DND-41 (cell line): ENCODE results near the gene PIN1.

ENCODE experiments used
- ATAC-seq: fragments of 200-7000 bp; cut with Tn5 transposase; 3 replicates; pipeline ENCODE4 v1.9.1; 2021; ENCODE audit warnings: low read depth; ENCODE audit not compliant: insufficient read depth
- DNase-seq: peaks from one replicate; pipeline ENCODE4 v3.0.0-alpha.2; 2020
- H2AFZ ChIP-seq: 2 replicates; pipeline ENCODE4 v1.6.0; 2012; ENCODE audit warnings: low read depth, low read length
- H3K27ac ChIP-seq: 2 replicates; pipeline ENCODE4 v1.5.1; 2012; ENCODE audit warnings: low read length, inconsistent platforms
- H3K27me3 ChIP-seq: fragments of 200-600 bp; sonication (generic); 2 replicates; pipeline ENCODE4 v1.6.0; 2012; ENCODE audit warnings: low read length, mild to moderate bottlenecking, inconsistent platforms; ENCODE audit not compliant: insufficient read depth, poor library complexity
- H3K36me3 ChIP-seq: 2 replicates; pipeline ENCODE4 v1.5.1; 2012; ENCODE audit warnings: low read length, inconsistent platforms; ENCODE audit not compliant: insufficient read depth
- H3K4me1 ChIP-seq: 2 replicates; pipeline ENCODE4 v1.5.1; 2012; ENCODE audit warnings: mild to moderate bottlenecking, low read length; ENCODE audit not compliant: insufficient read depth
- H3K4me2 ChIP-seq: 2 replicates; pipeline ENCODE4 v1.6.0; 2012; ENCODE audit warnings: mild to moderate bottlenecking, moderate library complexity, low read length, inconsistent platforms; ENCODE audit not compliant: insufficient read depth
- H3K4me3 ChIP-seq, 2 experiments: fragments of 200-600 bp in 1 of 2; shearing (Covaris generic) in 1 of 2; 2 replicates each; pipeline ENCODE4 v1.5.1; 2012 to 2016; ENCODE audit warnings: inconsistent platforms in 2 of 2, low read length in 2 of 2, mild to moderate bottlenecking in 2 of 2, low read depth in 1 of 2, moderate library complexity in 1 of 2
- H3K79me2 ChIP-seq: 2 replicates; pipeline ENCODE4 v1.6.0; 2012; ENCODE audit warnings: low read length, inconsistent platforms; ENCODE audit not compliant: insufficient read depth
- H3K9ac ChIP-seq: 2 replicates; pipeline ENCODE4 v1.6.0; 2012; ENCODE audit warnings: low read depth, mild to moderate bottlenecking, inconsistent platforms, low read length, moderate library complexity
- H3K9me3 ChIP-seq: 2 replicates; pipeline ENCODE4 v1.5.1; 2012; ENCODE audit warnings: low read length, moderate library complexity, mild to moderate bottlenecking, inconsistent platforms; ENCODE audit not compliant: insufficient read depth, severe bottlenecking
- H4K20me1 ChIP-seq: 2 replicates; pipeline ENCODE4 v1.6.0; 2012; ENCODE audit warnings: low read length; ENCODE audit not compliant: insufficient read depth
- EZH2 ChIP-seq: IDR thresholded peaks from 3 replicates; pipeline ENCODE4 v1.6.1; 2012; ENCODE audit warnings: borderline replicate concordance, low read depth, mild to moderate bottlenecking, moderate library complexity, low read length, inconsistent platforms; ENCODE audit not compliant: severe bottlenecking
- TF ChIP-seq, protein P1 (sequence below): IDR thresholded peaks from 2 replicates; pipeline ENCODE4 v1.5.1; 2012; ENCODE audit warnings: borderline replicate concordance, low read length, moderate library complexity, mild to moderate bottlenecking; ENCODE audit not compliant: poor library complexity, severe bottlenecking; ENCODE audit errors: extremely low read depth

Gene PIN1

DNA sequence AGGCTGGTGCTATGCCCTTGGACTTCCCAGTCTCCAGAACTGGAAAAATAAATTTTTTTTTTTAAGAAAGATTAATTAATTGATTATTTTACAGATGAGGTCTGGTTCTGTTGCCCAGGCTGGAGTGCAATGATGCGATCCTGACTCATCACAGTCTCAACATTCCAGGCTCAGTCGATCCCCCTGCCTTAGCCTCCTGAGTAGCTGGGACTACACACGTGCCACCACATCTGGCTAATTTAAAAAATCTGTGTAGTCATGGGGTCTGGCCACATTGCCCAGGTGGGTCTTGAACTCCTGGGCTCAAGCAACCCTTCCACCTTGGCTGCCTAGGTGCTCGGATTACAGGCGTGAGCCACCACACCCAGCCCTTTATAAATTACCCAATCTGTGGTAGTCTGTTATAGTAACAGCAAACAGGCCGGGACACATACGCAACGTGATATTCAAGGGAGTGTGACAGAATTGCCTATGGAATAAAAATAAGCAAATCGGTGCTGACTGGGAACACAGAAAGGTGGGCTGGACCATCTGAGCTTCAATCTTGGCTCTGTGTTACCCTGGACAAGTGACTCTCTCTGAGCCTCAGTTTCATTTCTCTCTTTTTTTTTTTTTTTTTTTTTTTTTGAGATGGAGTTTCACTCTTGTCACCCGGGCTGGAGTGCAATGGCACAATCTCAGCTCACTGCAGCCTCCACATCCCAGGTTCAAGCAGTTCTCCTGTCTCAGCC lies 42.8 kb downstream of the PIN1 start:
- TF ChIP-seq EZH2, result no peak
- Histone ChIP-seq H2AFZ (no peak overlapping the region), H3K4me1 (no peaks in the 10 kb centered on the region), H3K27ac (no peak overlapping the region), H3K36me3 (no peaks in the 10 kb centered on the region), H3K9ac (no peak overlapping the region), H4K20me1 (no peaks in the 10 kb centered on the region), H3K27me3 (no peaks in the 10 kb centered on the region), H3K79me2 (no peaks in the 10 kb centered on the region), H3K9me3 (no peaks in the 10 kb centered on the region), H3K4me2 (no peak overlapping the region), H3K4me3 (no peak overlapping the region)
- DNase-seq, result no peak
- no peak for ATAC-seq

DNA sequence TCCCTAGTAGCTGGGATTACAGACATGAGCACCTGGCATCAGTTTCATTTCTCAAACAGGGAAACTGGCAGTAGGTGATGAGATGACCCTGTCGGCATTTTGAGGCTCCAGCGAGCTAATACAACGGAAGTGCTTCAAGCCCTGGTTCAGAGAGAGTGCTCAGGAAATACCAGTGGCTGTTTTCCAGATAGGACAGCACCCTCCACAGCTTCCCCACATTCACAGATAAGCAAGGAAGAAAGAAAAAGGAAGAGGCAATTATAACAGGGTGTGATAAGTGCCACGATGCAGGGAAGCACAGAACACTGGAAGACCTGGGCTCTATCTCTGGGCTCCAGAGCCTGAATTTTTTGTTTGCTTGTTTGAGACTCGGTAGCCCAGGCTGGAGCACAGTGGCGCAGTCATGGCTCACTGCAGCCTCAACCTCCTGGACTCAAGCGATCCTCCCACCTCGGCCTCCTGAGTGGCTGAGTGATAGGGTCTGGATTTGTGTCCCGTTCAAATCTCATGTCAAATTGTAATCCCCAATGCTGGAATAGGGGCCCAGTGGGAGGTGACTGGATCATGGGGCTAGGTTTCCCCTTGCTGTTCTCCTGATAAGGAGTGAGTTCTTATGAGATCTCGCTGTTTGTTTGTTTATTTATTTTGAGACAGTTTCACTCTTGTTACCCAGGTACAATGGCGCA lies 43.5 kb downstream of the PIN1 start:
- no peak overlapping the region for H3K4me3 ChIP-seq
- H3K27ac ChIP-seq, result no peak overlapping the region
- no peaks in the 10 kb centered on the region for H3K4me1 ChIP-seq
- H2AFZ ChIP-seq, result no peak overlapping the region
- H3K9me3 ChIP-seq, result no peaks in the 10 kb centered on the region
- ATAC-seq, result no peak
- H3K27me3 ChIP-seq, result no peaks in the 10 kb centered on the region
- H3K79me2 ChIP-seq, result no peaks in the 10 kb centered on the region
- DNase-seq, result no peak
- H4K20me1 ChIP-seq, result no peaks in the 10 kb centered on the region
- TF ChIP-seq, protein P1, sequence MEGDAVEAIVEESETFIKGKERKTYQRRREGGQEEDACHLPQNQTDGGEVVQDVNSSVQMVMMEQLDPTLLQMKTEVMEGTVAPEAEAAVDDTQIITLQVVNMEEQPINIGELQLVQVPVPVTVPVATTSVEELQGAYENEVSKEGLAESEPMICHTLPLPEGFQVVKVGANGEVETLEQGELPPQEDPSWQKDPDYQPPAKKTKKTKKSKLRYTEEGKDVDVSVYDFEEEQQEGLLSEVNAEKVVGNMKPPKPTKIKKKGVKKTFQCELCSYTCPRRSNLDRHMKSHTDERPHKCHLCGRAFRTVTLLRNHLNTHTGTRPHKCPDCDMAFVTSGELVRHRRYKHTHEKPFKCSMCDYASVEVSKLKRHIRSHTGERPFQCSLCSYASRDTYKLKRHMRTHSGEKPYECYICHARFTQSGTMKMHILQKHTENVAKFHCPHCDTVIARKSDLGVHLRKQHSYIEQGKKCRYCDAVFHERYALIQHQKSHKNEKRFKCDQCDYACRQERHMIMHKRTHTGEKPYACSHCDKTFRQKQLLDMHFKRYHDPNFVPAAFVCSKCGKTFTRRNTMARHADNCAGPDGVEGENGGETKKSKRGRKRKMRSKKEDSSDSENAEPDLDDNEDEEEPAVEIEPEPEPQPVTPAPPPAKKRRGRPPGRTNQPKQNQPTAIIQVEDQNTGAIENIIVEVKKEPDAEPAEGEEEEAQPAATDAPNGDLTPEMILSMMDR, result no peak
- no peak for TF ChIP-seq EZH2
- no peak overlapping the region for H3K4me2 ChIP-seq
- no peak overlapping the region for H3K9ac ChIP-seq
- H3K36me3 ChIP-seq, result no peaks in the 10 kb centered on the region

DNA sequence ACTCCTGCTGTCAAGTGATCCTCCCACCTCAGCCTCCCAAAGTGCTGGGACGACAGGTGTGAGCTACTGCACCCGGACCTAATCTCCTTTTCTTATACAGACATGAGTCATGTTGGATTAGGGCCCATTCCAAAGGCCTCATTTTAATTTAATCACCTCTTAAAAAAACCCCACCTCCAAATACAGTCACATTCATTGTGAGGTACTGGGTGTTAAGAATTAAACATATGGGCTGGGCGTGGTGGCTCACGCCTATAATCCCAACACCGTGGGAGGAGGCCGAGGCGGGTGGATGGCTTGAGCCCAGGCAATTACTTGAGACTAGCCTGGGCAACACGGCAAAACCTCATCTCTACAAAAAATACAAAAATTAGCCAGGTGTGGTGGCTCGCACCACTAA lies 46.6 kb downstream of the PIN1 start:
- H4K20me1 ChIP-seq, result no peaks in the 10 kb centered on the region
- ATAC-seq (no peak), DNase-seq (no peak)
- TF ChIP-seq, protein P1, result no peak
- no peak for TF ChIP-seq EZH2
- H3K9ac ChIP-seq, result no peak overlapping the region
- H3K9me3 ChIP-seq, result no peaks in the 10 kb centered on the region
- H2AFZ ChIP-seq, result no peak overlapping the region
- H3K4me1 ChIP-seq, result no peaks in the 10 kb centered on the region
- H3K27me3 ChIP-seq, result no peaks in the 10 kb centered on the region
- no peaks in the 10 kb centered on the region for H3K79me2 ChIP-seq
- H3K27ac ChIP-seq, result no peak overlapping the region
- H3K4me3 ChIP-seq, result no peak overlapping the region
- H3K36me3 ChIP-seq, result no peaks in the 10 kb centered on the region
- no peak overlapping the region for H3K4me2 ChIP-seq

DNA sequence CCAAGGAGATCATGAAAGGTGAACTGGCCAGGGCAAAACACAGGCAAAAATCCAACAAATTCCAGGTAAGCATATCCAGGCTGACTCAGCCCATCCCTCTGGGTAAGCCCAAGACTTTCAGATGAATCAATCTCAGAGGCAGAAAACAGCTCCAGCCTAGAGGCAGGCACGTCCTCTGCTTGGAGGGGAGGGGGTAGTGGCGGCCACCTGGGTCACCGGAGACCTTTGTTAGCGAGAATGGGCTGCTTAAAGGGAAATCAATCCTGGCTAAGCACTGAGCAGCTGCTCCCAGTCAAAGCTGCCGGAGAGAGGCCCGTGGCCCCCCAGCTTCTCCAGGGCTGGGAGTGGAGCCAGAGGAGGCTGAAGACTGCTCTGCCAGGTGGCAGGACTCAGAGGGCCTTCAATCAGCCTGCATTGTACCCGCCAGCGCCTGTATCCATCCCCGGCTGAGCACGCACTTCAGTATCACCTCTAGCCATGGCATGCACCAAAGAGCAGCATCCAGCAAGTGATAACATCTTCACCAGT lies 48.2 kb downstream of the PIN1 start:
- H3K9me3 ChIP-seq, result no peaks in the 10 kb centered on the region
- DNase-seq, result no peak

More for the DNA sequence above, 48.2 kb downstream of the PIN1 start:
- ATAC-seq, result no peak
- Histone ChIP-seq H3K4me2 (no peak overlapping the region), H3K27ac (no peak overlapping the region), H4K20me1 (no peaks in the 10 kb centered on the region), H3K36me3 (no peaks in the 10 kb centered on the region), H3K79me2 (no peaks in the 10 kb centered on the region), H3K4me1 (no peaks in the 10 kb centered on the region), H3K27me3 (no peaks in the 10 kb centered on the region), H3K9ac (no peak overlapping the region), H2AFZ (no peak overlapping the region), H3K4me3 (no peak overlapping the region)
- TF ChIP-seq EZH2, result no peak
- TF ChIP-seq, protein P1, result no peak
